Cardiac fibroblast (primary cell): ENCODE measurements around the gene SOCS7.

Experiments
- DNase-seq, 2 donors: peaks; one replicate each; pipeline versions ENCODE4 v3.0.0 to v3.0.0-alpha.2; 2010; ENCODE audit warnings: low read depth in 2 of 2
- H3K4me3 ChIP-seq, 2 donors: replicated peaks in 1 of 2; 1 replicate in 1 of 2; 2 replicates in 1 of 2; pipeline ENCODE4 v1.5.1; 2011; ENCODE audit warnings: low read depth in 2 of 2, low read length in 2 of 2, mild to moderate bottlenecking in 2 of 2, moderate library complexity in 1 of 2
- TF ChIP-seq, protein P1 (sequence below): IDR thresholded peaks from one replicate; pipeline ENCODE4 v1.5.1; 2011; ENCODE audit warnings: low read depth, mild to moderate bottlenecking, low read length, inconsistent platforms

Gene SOCS7

DNA sequence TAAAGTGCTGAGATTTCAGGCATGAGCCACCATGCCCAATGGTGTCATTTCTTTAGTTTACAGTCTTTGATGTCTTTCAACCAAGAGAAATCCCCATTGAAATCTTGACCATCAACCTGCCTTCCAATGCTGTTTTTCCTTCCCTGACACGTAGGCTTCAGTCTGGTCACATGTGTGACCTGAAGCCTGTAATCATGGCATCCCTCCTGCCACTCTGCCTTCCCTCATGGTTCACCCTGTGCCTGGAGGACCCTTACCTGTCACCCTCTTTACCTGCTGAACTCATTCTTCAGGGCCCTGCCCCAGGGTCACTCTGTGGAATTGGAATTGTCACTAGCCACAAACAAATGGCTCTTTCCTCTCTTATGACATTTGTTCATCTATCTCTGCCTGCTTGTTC is 58.6 kb downstream of the SOCS7 start:
- DNase-seq: no peak
- no peak overlapping the region for H3K4me3 ChIP-seq
- TF ChIP-seq, protein P1, sequence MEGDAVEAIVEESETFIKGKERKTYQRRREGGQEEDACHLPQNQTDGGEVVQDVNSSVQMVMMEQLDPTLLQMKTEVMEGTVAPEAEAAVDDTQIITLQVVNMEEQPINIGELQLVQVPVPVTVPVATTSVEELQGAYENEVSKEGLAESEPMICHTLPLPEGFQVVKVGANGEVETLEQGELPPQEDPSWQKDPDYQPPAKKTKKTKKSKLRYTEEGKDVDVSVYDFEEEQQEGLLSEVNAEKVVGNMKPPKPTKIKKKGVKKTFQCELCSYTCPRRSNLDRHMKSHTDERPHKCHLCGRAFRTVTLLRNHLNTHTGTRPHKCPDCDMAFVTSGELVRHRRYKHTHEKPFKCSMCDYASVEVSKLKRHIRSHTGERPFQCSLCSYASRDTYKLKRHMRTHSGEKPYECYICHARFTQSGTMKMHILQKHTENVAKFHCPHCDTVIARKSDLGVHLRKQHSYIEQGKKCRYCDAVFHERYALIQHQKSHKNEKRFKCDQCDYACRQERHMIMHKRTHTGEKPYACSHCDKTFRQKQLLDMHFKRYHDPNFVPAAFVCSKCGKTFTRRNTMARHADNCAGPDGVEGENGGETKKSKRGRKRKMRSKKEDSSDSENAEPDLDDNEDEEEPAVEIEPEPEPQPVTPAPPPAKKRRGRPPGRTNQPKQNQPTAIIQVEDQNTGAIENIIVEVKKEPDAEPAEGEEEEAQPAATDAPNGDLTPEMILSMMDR: no peak

DNA sequence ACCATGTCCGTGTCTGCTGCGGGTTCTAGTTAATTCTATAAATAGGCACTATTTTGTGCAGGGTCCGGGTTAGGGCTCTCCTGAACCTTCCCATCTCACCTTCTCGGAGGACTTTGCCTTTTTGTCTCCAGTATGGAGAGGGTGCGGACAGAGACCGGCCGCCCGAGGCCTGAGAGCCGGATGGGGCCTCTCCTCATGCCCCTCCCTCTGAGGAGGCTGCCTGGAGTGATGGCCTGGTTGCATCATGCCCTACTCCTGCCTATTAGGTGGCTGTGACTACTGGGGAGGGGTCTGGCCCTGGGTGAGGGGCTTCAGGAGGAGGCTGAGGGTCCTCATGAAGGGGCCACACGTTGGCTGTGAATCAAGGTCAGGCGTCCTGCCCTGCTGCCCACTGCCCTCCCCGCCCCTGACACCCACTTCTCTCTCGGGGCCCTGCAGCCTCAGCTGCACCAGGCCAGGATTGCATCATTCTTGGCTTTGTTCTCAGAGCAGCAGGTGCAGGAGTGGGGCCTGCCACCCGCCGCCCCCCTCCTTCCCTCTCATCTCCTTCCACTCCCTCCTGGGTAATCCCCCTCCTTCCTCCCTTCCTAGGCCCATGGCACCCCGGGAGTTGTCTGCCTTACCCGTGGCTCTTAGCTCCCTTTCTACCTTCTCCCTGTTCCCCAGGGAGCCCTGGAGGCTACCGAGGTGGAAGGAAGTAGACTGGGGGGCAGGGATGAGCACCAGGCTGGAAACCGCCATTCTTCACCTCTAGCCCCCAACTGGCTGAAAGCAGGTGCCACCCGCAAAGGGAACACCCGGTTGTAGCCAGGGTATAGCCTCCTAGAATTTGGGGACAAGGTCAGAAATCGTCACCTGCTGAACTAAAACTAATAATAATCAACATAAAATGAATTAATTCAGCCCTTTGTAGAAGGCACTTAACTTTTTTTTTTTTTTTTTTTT is 63.9 kb downstream of the SOCS7 start:
- peak; percentile 56 to 66 for DNase-seq
- TF ChIP-seq, protein P1: no peak
- H3K4me3 ChIP-seq: peak overlapping the region in 1 of 2 donors; percentile 49

DNA sequence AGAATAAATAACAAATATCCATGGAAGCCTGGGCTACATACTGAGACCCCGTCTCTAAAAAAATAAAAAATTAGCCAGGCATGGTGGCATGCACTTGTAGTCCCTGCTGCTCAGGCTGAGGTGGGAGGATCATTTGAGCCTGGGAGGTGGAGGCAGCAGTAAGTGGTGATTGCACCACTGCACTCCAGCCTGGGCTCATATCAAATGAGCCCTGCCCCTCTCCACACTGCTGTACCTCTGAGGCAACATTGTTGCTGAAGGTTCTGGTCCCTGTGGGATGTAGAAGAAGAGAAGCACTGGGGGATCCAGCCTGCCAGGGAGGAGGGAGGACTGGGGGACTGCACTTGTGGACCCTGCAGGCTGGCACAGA is 65.2 kb downstream of the SOCS7 start:
- TF ChIP-seq, protein P1: no peak
- no peak for DNase-seq
- no peak overlapping the region for H3K4me3 ChIP-seq

DNA sequence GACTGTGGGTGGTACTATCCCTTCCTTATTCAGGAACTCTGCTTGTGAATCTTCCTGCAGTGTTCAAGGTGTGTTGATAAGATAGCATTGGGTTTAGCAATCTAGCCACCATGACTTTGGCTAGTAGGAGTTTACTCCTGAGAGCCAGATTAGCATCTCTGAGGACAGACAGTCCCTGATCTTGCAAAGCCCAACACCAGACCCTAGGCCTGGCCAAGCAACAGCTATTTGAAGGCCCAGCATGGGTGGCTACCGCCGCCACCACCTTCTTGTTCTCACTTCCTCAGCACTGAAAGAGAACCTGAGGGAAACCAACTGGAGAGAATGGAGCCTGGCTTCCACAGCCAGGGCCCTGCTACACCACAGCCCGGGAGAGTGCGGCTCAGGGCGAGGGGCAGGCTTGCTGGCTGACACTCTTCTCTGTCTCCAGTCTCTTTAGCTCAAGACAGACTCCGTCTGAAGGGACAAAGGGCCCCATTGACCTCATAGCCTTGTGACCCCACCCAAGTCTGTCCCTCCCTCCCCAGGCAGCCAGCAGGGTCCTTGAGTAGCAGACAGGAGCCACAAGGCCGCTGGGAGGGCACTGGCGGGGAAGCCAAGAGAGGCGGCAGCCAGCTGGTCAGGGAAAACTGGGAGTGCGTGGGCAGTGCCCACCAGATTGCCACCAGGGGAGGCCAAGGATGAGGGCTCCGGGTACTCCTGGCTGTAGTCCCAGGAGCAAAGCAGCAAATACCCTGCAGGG is 65.7 kb downstream of the SOCS7 start:
- TF ChIP-seq, protein P1: no peak
- DNase-seq: no peak
- no peak overlapping the region for H3K4me3 ChIP-seq

DNA sequence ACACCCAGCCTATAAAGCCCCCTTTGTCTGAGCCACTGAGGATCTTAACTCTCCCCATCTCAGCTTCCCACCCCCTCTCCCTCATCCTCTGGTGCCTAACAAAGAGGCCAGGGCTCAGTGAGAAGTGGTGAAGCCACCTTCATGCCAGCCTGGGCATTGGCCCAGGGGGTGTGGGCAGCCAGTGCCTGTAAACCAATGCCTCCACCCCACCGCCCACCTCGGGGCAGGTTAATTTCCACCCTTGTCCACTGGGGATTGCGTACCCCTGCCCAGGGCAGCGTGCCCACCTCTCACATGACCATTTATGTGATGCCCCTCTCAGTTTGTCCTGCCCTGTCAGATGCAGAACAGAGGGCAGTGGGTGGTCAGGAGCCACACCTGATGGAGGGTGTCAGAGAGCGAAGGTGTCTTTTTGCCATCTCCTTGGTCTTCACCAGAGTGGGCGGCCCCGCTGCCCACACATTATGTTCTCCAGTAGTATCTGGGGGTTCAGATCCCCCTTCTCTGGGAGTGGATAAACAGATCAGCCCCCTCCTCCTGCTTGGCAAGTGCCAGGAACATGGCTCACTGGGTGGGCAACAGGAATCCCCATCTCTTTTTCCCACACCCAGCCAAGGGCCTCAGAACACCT is 66.5 kb downstream of the SOCS7 start:
- TF ChIP-seq, protein P1: no peak
- DNase-seq: no peak
- H3K4me3 ChIP-seq: no peak overlapping the region

DNA sequence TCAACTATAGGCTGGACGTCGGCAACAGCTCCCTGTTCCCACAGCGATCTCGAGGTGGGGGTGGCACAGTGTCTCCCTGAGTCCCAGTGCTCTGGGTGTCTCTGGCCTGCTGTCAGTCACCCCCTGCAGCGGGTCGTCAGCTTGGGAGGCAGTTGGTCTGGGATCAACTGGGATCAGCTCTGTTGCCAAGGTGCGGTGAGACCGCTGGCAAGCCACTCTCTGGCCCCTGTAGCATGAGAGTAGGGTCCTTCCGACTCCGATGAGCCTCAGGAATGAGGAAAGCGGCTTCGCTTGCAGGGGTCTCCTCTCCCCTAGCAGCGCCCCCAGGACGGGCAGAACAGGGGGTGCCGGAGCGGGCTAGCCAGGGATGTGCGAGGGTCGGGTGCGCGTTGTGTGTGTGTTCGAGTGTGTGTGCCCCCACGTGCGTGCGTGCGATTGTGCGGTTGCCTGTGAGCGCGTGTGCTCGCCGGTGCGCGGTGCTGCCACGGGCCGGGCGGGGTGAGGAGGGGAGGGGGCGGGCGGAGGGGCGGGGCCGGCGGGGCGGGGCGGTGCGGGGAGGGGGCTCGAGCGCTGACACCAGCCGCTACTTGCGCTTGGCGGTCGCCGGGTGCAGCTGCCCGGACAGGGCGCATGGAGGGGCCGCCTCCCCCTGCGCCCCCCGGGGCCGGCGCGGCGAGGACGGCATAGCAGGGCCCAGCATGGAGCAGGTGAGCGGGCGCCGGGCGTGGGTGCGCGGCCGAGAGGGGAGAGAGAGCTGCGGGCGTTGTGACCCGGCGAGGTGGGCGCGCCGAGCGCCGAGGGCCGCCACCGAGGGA is 67.3 kb downstream of the SOCS7 start:
- peak overlapping the region in 1 of 2 donors; percentile 13 for H3K4me3 ChIP-seq
- no peak for DNase-seq
- TF ChIP-seq, protein P1: no peak
